Measurements from ENCODE around the gene NFE2L2. TPM values are rescaled to one million over a fixed set of nuclear protein-coding genes. Genes with fewer than 3 reads are reported as not detected.

NFE2L2 gene
- total and polyA plus RNA-seq, 9 of the 15 experiments (the other 6 are each of a cell fraction or from before 2014, with no cell fraction given), result 29.3 to 120 (median 59.3) TPM

GRCh38 chr2:177187631-177188312, 76.8 kb downstream of the NFE2L2 start (continued):
- no peak for TF ChIP-seq TOE1 (IDR thresholded peaks at IDR 0.05; ENCODE audit: borderline replicate concordance)
- TF ChIP-seq TOE1 (CRISPR knock-in tag; IDR thresholded peaks at IDR 0.05; ENCODE audit: borderline replicate concordance, low read depth), result no peak
- TF ChIP-seq TARDBP (IDR thresholded peaks at IDR 0.05), result no peak
- no peak for TF ChIP-seq ZNF253 (CRISPR knock-in tag; conservative IDR thresholded peaks at IDR 0.05)
- TF ChIP-seq RUNX1 (IDR thresholded peaks at IDR 0.05; ENCODE audit: low read depth), result no peak
- no peak for TF ChIP-seq CREBBP (IDR thresholded peaks at IDR 0.05; ENCODE audit: low read depth, low read length)
- no peak for TF ChIP-seq ZNF184 (CRISPR knock-in tag; IDR thresholded peaks at IDR 0.05)
- TF ChIP-seq HDAC3 (IDR thresholded peaks at IDR 0.05; ENCODE audit: borderline replicate concordance, partially characterized antibody), result no peak
- no peak for TF ChIP-seq ZNF282 (CRISPR knock-in tag; IDR thresholded peaks at IDR 0.05)
- TF ChIP-seq, protein P1, sequence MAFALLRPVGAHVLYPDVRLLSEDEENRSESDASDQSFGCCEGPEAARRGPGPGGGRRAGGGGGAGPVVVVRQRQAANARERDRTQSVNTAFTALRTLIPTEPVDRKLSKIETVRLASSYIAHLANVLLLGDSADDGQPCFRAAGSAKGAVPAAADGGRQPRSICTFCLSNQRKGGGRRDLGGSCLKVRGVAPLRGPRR (CRISPR knock-in tag; IDR thresholded peaks at IDR 0.05), result no peak
- TF ChIP-seq ZBED1 (IDR thresholded peaks at IDR 0.05), result no peak
- TF ChIP-seq, protein P2, sequence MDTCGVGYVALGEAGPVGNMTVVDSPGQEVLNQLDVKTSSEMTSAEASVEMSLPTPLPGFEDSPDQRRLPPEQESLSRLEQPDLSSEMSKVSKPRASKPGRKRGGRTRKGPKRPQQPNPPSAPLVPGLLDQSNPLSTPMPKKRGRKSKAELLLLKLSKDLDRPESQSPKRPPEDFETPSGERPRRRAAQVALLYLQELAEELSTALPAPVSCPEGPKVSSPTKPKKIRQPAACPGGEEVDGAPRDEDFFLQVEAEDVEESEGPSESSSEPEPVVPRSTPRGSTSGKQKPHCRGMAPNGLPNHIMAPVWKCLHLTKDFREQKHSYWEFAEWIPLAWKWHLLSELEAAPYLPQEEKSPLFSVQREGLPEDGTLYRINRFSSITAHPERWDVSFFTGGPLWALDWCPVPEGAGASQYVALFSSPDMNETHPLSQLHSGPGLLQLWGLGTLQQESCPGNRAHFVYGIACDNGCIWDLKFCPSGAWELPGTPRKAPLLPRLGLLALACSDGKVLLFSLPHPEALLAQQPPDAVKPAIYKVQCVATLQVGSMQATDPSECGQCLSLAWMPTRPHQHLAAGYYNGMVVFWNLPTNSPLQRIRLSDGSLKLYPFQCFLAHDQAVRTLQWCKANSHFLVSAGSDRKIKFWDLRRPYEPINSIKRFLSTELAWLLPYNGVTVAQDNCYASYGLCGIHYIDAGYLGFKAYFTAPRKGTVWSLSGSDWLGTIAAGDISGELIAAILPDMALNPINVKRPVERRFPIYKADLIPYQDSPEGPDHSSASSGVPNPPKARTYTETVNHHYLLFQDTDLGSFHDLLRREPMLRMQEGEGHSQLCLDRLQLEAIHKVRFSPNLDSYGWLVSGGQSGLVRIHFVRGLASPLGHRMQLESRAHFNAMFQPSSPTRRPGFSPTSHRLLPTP (IDR thresholded peaks at IDR 0.05; ENCODE audit: borderline replicate concordance, extremely low read depth, insufficient read length), result no peak
- TF ChIP-seq ZNF431 (CRISPR knock-in tag; IDR thresholded peaks at IDR 0.05), result no peak
- TF ChIP-seq, protein P3, sequence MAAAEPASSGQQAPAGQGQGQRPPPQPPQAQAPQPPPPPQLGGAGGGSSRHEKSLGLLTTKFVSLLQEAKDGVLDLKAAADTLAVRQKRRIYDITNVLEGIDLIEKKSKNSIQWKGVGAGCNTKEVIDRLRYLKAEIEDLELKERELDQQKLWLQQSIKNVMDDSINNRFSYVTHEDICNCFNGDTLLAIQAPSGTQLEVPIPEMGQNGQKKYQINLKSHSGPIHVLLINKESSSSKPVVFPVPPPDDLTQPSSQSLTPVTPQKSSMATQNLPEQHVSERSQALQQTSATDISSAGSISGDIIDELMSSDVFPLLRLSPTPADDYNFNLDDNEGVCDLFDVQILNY (CRISPR knock-in tag; IDR thresholded peaks at IDR 0.05), result no peak
- TF ChIP-seq HNRNPK (IDR thresholded peaks at IDR 0.05; ENCODE audit: low read depth, low read length, poor library complexity, severe bottlenecking), result no peak
- TF ChIP-seq ZNF408 (CRISPR knock-in tag; IDR thresholded peaks at IDR 0.05; ENCODE audit: low read depth), result no peak
- no peak for TF ChIP-seq CBFA2T2 (conservative IDR thresholded peaks at IDR 0.05)
- TF ChIP-seq, protein P4, sequence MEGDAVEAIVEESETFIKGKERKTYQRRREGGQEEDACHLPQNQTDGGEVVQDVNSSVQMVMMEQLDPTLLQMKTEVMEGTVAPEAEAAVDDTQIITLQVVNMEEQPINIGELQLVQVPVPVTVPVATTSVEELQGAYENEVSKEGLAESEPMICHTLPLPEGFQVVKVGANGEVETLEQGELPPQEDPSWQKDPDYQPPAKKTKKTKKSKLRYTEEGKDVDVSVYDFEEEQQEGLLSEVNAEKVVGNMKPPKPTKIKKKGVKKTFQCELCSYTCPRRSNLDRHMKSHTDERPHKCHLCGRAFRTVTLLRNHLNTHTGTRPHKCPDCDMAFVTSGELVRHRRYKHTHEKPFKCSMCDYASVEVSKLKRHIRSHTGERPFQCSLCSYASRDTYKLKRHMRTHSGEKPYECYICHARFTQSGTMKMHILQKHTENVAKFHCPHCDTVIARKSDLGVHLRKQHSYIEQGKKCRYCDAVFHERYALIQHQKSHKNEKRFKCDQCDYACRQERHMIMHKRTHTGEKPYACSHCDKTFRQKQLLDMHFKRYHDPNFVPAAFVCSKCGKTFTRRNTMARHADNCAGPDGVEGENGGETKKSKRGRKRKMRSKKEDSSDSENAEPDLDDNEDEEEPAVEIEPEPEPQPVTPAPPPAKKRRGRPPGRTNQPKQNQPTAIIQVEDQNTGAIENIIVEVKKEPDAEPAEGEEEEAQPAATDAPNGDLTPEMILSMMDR (IDR thresholded peaks at IDR 0.05 in 2 of 3, conservative IDR thresholded peaks at IDR 0.05 in 1 of 3; ENCODE audit: insufficient read depth in 2 of 3, low read depth in 1 of 3, low read length in 3 of 3), result no peak
- no peak for TF ChIP-seq E2F3 (CRISPR knock-in tag; IDR thresholded peaks at IDR 0.05)

All from K562 (cell line).